H9 (cell line): ENCODE data around the gene NECTIN1. TPM values are rescaled to one million over a fixed set of nuclear protein-coding genes. Genes with fewer than 3 reads are reported as not detected.
A peak's percentile ranks its signal among the peaks of the same experiment; 100 is the strongest.

Experiments
- DNase-seq: peaks from one replicate; pipeline ENCODE4 v3.0.0-alpha.2; 2017
- H2AFZ ChIP-seq: one replicate; pipeline ENCODE4 v1.6.1; 2013; ENCODE audit warnings: mild to moderate bottlenecking, low read length, control low read depth, moderate library complexity
- H2AK5ac ChIP-seq: 2 replicates; pipeline ENCODE4 v1.6.1; 2013; ENCODE audit warnings: low read length, control low read depth, mixed read lengths; ENCODE audit not compliant: insufficient read length
- H2BK120ac ChIP-seq: one replicate; pipeline ENCODE4 v1.6.1; 2013; ENCODE audit warnings: low read depth, mild to moderate bottlenecking, low read length, control low read depth, inconsistent platforms; ENCODE audit not compliant: poor library complexity, severe bottlenecking
- H2BK12ac ChIP-seq: 2 replicates; pipeline ENCODE4 v1.6.1; 2013; ENCODE audit warnings: low read length, control low read depth, mixed read lengths, low read depth; ENCODE audit not compliant: insufficient read length
- H2BK15ac ChIP-seq: 2 replicates; pipeline ENCODE4 v1.6.1; 2013; ENCODE audit warnings: low read depth, low read length, control low read depth
- H2BK20ac ChIP-seq: one replicate; pipeline ENCODE4 v1.6.1; 2013; ENCODE audit warnings: low read depth, mild to moderate bottlenecking, low read length, control low read depth, inconsistent platforms; ENCODE audit not compliant: poor library complexity, severe bottlenecking
- H2BK5ac ChIP-seq: 2 replicates; pipeline ENCODE4 v1.6.1; 2013; ENCODE audit warnings: low read length, control low read depth, mixed read lengths; ENCODE audit not compliant: insufficient read length
- H3K14ac ChIP-seq: 2 replicates; pipeline ENCODE4 v1.6.1; 2013; ENCODE audit warnings: low read length, control low read depth; ENCODE audit not compliant: insufficient read depth
- H3K18ac ChIP-seq: 2 replicates; pipeline ENCODE4 v1.6.1; 2013; ENCODE audit warnings: low read depth, mild to moderate bottlenecking, mixed read lengths, low read length, control low read depth; ENCODE audit not compliant: insufficient read length
- H3K23ac ChIP-seq: 2 replicates; pipeline ENCODE4 v1.6.1; 2013; ENCODE audit warnings: low read length, control low read depth, mixed read lengths, low read depth; ENCODE audit not compliant: insufficient read length
- H3K23me2 ChIP-seq: 2 replicates; pipeline ENCODE4 v1.6.1; 2013; ENCODE audit warnings: low read depth, mild to moderate bottlenecking, mixed read lengths, low read length, control low read depth; ENCODE audit not compliant: insufficient read length, poor library complexity, severe bottlenecking
- H3K27ac ChIP-seq: 2 replicates; pipeline ENCODE4 v1.5.1; 2013; ENCODE audit warnings: low read length, control low read depth, mixed read lengths, low read depth; ENCODE audit not compliant: insufficient read length
- H3K27me3 ChIP-seq: 2 replicates; pipeline ENCODE4 v1.6.1; 2013; ENCODE audit warnings: low read length, control low read depth, inconsistent platforms; ENCODE audit not compliant: insufficient read depth
- H3K4ac ChIP-seq: 2 replicates; pipeline ENCODE4 v1.6.1; 2013; ENCODE audit warnings: low read depth, mild to moderate bottlenecking, control low read depth, inconsistent platforms, low read length, moderate library complexity
- H3K4me1 ChIP-seq: 2 replicates; pipeline ENCODE4 v1.6.1; 2013; ENCODE audit warnings: low read length, control low read depth, inconsistent platforms; ENCODE audit not compliant: insufficient read depth
- H3K4me2 ChIP-seq: 2 replicates; pipeline ENCODE4 v1.6.1; 2013; ENCODE audit warnings: low read length, control low read depth, mixed read lengths; ENCODE audit not compliant: insufficient read length, insufficient read depth
- H3K56ac ChIP-seq: 2 replicates; pipeline ENCODE4 v1.6.1; 2013; ENCODE audit warnings: low read depth, mild to moderate bottlenecking, mixed read lengths, low read length, control low read depth; ENCODE audit not compliant: insufficient read length
- H3K79me1 ChIP-seq: 2 replicates; pipeline ENCODE4 v1.6.1; 2013; ENCODE audit warnings: low read depth, mild to moderate bottlenecking, moderate library complexity, low read length, control low read depth, inconsistent platforms; ENCODE audit not compliant: insufficient read depth, poor library complexity, severe bottlenecking
- H3K79me2 ChIP-seq: 2 replicates; pipeline ENCODE4 v1.6.1; 2013; ENCODE audit warnings: low read length, control low read depth, inconsistent platforms; ENCODE audit not compliant: insufficient read depth
- H3K9ac ChIP-seq: 2 replicates; pipeline ENCODE4 v1.6.1; 2013; ENCODE audit warnings: low read length, control low read depth, mixed read lengths; ENCODE audit not compliant: insufficient read length; ENCODE audit errors: extremely low read depth
- H3K9me3 ChIP-seq: one replicate; pipeline ENCODE4 v1.6.1; 2013; ENCODE audit warnings: low read depth, low read length, inconsistent platforms; ENCODE audit not compliant: control insufficient read depth
- H3T11ph ChIP-seq: one replicate; pipeline ENCODE4 v1.6.1; 2013; ENCODE audit warnings: mild to moderate bottlenecking, low read length, control low read depth, inconsistent platforms
- H4K20me1 ChIP-seq: one replicate; pipeline ENCODE4 v1.6.1; 2013; ENCODE audit not compliant: control insufficient read depth, insufficient read length, insufficient read depth
- H4K5ac ChIP-seq: 2 replicates; pipeline ENCODE4 v1.6.1; 2013; ENCODE audit warnings: low read depth, mild to moderate bottlenecking, mixed read lengths, low read length, control low read depth; ENCODE audit not compliant: insufficient read length
- H4K8ac ChIP-seq: replicated peaks from 2 replicates; pipeline ENCODE4 v1.6.1; 2013; ENCODE audit warnings: low read length, control low read depth, mixed read lengths, low read depth; ENCODE audit not compliant: insufficient read length
- H4K91ac ChIP-seq: 2 replicates; pipeline ENCODE4 v1.6.1; 2013; ENCODE audit warnings: low read depth, mild to moderate bottlenecking, moderate library complexity, mixed read lengths, low read length, control low read depth; ENCODE audit not compliant: insufficient read length
- H3K27ac Mint-ChIP-seq, 3 experiments: 2 replicates in 2 of 3; 3 replicates in 1 of 3; pipeline ENCODE4 v1.8.0; 2020 to 2021; ENCODE audit warnings: mixed read lengths in 3 of 3, mild to moderate bottlenecking in 1 of 3, moderate library complexity in 1 of 3
- H3K27me3 Mint-ChIP-seq: 2 replicates; pipeline ENCODE4 v1.8.0; 2021; ENCODE audit warnings: low read depth, mild to moderate bottlenecking, moderate library complexity, mixed read lengths
- H3K36me3 Mint-ChIP-seq, 3 experiments: 2 replicates in 2 of 3; 3 replicates in 1 of 3; pipeline ENCODE4 v1.8.0; 2020 to 2021; ENCODE audit warnings: low read depth in 3 of 3, mixed read lengths in 3 of 3; ENCODE audit not compliant: insufficient read depth in 1 of 3
- H3K4me1 Mint-ChIP-seq, 2 experiments: 2 replicates each; pipeline ENCODE4 v1.8.0; 2020; ENCODE audit warnings: mixed read lengths in 2 of 2
- H3K4me3 Mint-ChIP-seq, 2 experiments: 2 replicates in 1 of 2; 3 replicates in 1 of 2; pipeline ENCODE4 v1.8.0; 2020 to 2021; ENCODE audit warnings: mild to moderate bottlenecking in 2 of 2, mixed read lengths in 2 of 2, moderate library complexity in 1 of 2
- H3K9me3 Mint-ChIP-seq, 2 experiments: 2 replicates in 1 of 2; 3 replicates in 1 of 2; pipeline ENCODE4 v1.8.0; 2020; ENCODE audit warnings: mild to moderate bottlenecking in 2 of 2, mixed read lengths in 2 of 2, moderate library complexity in 1 of 2
- CTCF ChIP-seq: fragments of 200-600 bp; sonication (generic); conservative IDR thresholded peaks from 3 replicates; pipeline ENCODE4 v1.8.0; 2021; ENCODE audit warnings: antibody characterized with exemption, mild to moderate bottlenecking
- WGBS: extraction: QIAGEN DNeasy Blood & Tissue Kit; methylation state at CpG from one replicate; pipeline ENCODE4 v1.1.7; 2013; ENCODE audit warnings: missing lambda C conversion rate, low lambda C conversion rate, mixed read lengths; ENCODE audit not compliant: insufficient read length; ENCODE audit errors: extremely low coverage; 5-methylcytosine and 5-hydroxymethylcytosine counted together
- total RNA-seq: library from RNA; stranded (reverse); gene quantifications from 2 replicates; pipeline ENCODE4 v1.2.1, GENCODE V29; 2021

The NECTIN1 gene
- total RNA-seq, 1 experiment from 2014 or later: 113 TPM

GRCh38 chr11:119602745-119603373 lies 126.1 kb downstream of the NECTIN1 start:
- H3K14ac ChIP-seq: no peak overlapping the region
- Mint-ChIP-seq H3K27me3 (peaks cover 69% of the 10 kb centered on the region), H3K9me3 (no peaks in the 10 kb centered on the region; a peak in 1 of 5 replicates), H3K27ac (no peak overlapping the region), H3K4me3 (no peak overlapping the region), H3K4me1 (peaks cover 28 to 31% of the 10 kb centered on the region in 2 experiments), H3K36me3 (no peaks in the 10 kb centered on the region; a peak in 1 of 7 replicates)
- WGBS: no CpG with 5 or more reads among the region's 28 CpGs
- H3K27ac ChIP-seq: no peak overlapping the region
- no peak overlapping the region for H3K23ac ChIP-seq
- no peaks in the 10 kb centered on the region for H3K27me3 ChIP-seq
- H3T11ph ChIP-seq: no peak overlapping the region
- no peak overlapping the region for H2BK5ac ChIP-seq
- H3K18ac ChIP-seq: no peak overlapping the region
- H3K4me2 ChIP-seq: no peak overlapping the region
- no peaks in the 10 kb centered on the region for H4K20me1 ChIP-seq
- no peaks in the 10 kb centered on the region for H3K4me1 ChIP-seq
- DNase-seq: peak; percentile 67
- H2BK12ac ChIP-seq: no peak overlapping the region
- H3K23me2 ChIP-seq: peaks cover 2% of the 10 kb centered on the region
- H2BK120ac ChIP-seq: no peak overlapping the region
- H3K4ac ChIP-seq: no peak overlapping the region
- H2BK20ac ChIP-seq: no peak overlapping the region
- H3K9ac ChIP-seq: no peak overlapping the region
- no peaks in the 10 kb centered on the region for H3K79me1 ChIP-seq
- H2AK5ac ChIP-seq: no peak overlapping the region
- no peaks in the 10 kb centered on the region for H3K9me3 ChIP-seq
- H4K5ac ChIP-seq: no peak overlapping the region
- H4K91ac ChIP-seq: no peak overlapping the region
- no peaks in the 10 kb centered on the region for H3K79me2 ChIP-seq
- H4K8ac ChIP-seq: no peak overlapping the region
- TF ChIP-seq CTCF: peak; percentile 62
- H2AFZ ChIP-seq: no peak overlapping the region
- no peak overlapping the region for H2BK15ac ChIP-seq
- H3K56ac ChIP-seq: no peak overlapping the region
